PC-9 (cell line): Measurements from ENCODE around the gene DSCAML1.

ENCODE experiments used
- EZH2 ChIP-seq: fragments of 200-600 bp; sonication (generic); IDR thresholded peaks from 2 replicates; pipeline ENCODE4 v1.8.0; 2017; ENCODE audit warnings: antibody characterized with exemption, low read depth
- TF ChIP-seq, protein P1 (sequence below): fragments of 200-600 bp; sonication (generic); conservative IDR thresholded peaks from 2 replicates; pipeline ENCODE4 v1.6.1; 2017; ENCODE audit warnings: mixed run types, antibody characterized with exemption, mild to moderate bottlenecking, moderate library complexity

GRCh38 chr11:117750357-117750756, 46.7 kb downstream of the DSCAML1 start:
- TF ChIP-seq, protein P1, sequence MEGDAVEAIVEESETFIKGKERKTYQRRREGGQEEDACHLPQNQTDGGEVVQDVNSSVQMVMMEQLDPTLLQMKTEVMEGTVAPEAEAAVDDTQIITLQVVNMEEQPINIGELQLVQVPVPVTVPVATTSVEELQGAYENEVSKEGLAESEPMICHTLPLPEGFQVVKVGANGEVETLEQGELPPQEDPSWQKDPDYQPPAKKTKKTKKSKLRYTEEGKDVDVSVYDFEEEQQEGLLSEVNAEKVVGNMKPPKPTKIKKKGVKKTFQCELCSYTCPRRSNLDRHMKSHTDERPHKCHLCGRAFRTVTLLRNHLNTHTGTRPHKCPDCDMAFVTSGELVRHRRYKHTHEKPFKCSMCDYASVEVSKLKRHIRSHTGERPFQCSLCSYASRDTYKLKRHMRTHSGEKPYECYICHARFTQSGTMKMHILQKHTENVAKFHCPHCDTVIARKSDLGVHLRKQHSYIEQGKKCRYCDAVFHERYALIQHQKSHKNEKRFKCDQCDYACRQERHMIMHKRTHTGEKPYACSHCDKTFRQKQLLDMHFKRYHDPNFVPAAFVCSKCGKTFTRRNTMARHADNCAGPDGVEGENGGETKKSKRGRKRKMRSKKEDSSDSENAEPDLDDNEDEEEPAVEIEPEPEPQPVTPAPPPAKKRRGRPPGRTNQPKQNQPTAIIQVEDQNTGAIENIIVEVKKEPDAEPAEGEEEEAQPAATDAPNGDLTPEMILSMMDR = no peak
- no peak for TF ChIP-seq EZH2
